Hematopoietic multipotent progenitor cell treated with erythropoietin and hydrocortisone succinate and interleukin-3 and kit ligand, for 15 days (in vitro differentiated cells): ENCODE measurements around the gene RAPGEF2.
"Not testable (repeated sequence)": the region's sequence is repeated elsewhere in the genome, so short reads cannot be mapped to it uniquely, and the experiment has no call there.

Experiments used
- DNase-seq: peaks from one replicate; pipeline ENCODE4 v3.0.0-alpha.2; 2015; ENCODE audit warnings: low spot score

The RAPGEF2 gene

GRCh38 chr4:159097785-159098184, 5.1 kb upstream of the RAPGEF2 start:
- no peak for DNase-seq

- DNase-seq: no peak
Measured at GRCh38 chr4:159098482-159099127, 4.3 kb upstream of the RAPGEF2 start.

- DNase-seq: no peak
Measured at GRCh38 chr4:159101988-159102621, 774 bp upstream of the RAPGEF2 start.

GRCh38 chr4:159103384-159103990, 608 bp downstream of the RAPGEF2 start:
- peak; percentile 52 for DNase-seq

GRCh38 chr4:159104694-159105414, 2.0 kb downstream of the RAPGEF2 start:
- DNase-seq: peak; percentile 69

GRCh38 chr4:159105761-159106243, 2.9 kb downstream of the RAPGEF2 start:
- no peak for DNase-seq

- DNase-seq: no peak
Measured at GRCh38 chr4:159106636-159107035, 3.8 kb downstream of the RAPGEF2 start.

GRCh38 chr4:159107203-159107925, 4.5 kb downstream of the RAPGEF2 start:
- DNase-seq: peak; percentile 59

GRCh38 chr4:159108124-159108523, 5.2 kb downstream of the RAPGEF2 start:
- DNase-seq: no peak

- DNase-seq: no peak
Measured at GRCh38 chr4:159110961-159111360, 8.1 kb downstream of the RAPGEF2 start.

- no peak for DNase-seq
Measured at GRCh38 chr4:159111416-159111815, 8.5 kb downstream of the RAPGEF2 start.

GRCh38 chr4:159113366-159113765, 10.5 kb downstream of the RAPGEF2 start:
- not testable (repeated sequence) for DNase-seq

- DNase-seq: not testable (repeated sequence)
Measured at GRCh38 chr4:159116098-159116497, 13.2 kb downstream of the RAPGEF2 start.

GRCh38 chr4:159116693-159117092, 13.8 kb downstream of the RAPGEF2 start:
- DNase-seq: not testable (repeated sequence)

GRCh38 chr4:159117564-159117963, 14.7 kb downstream of the RAPGEF2 start:
- no peak for DNase-seq

GRCh38 chr4:159117968-159118367, 15.1 kb downstream of the RAPGEF2 start:
- DNase-seq: no peak

GRCh38 chr4:159121371-159121770, 18.5 kb downstream of the RAPGEF2 start:
- DNase-seq: no peak

- DNase-seq: no peak
Measured at GRCh38 chr4:159126716-159127115, 23.8 kb downstream of the RAPGEF2 start.

GRCh38 chr4:159127745-159128518, 25.1 kb downstream of the RAPGEF2 start:
- DNase-seq: peak; percentile 80

- DNase-seq: no peak
Measured at GRCh38 chr4:159129814-159130550, 27.1 kb downstream of the RAPGEF2 start.
